GM13977 (cell line): Measurements from ENCODE around the gene MUL1.

Experiments used
- DNase-seq: peaks from one replicate; pipeline ENCODE4 v3.0.0; 2012; ENCODE audit warnings: low spot score
- CTCF ChIP-seq: IDR thresholded peaks from 2 replicates; pipeline ENCODE4 v1.5.1; 2012; ENCODE audit warnings: mild to moderate bottlenecking, control low read depth; ENCODE audit not compliant: insufficient read depth; ENCODE audit errors: extremely low read depth, missing control alignments
- in situ Hi-C: fragments of 300-500 bp; cut with MboI; formaldehyde crosslinking; loops from one replicate; pipeline ENCODE4 v1.12.0; 2022; ENCODE audit warnings: low sequenced_read_pairs, low pct_unique_long_range_greater_than_20kb, mixed read lengths, inconsistent platforms; ENCODE audit not compliant: unreplicated experiment

MUL1 gene

GRCh38 chr1:20507564-20508410 is at the start of gene MUL1:
Gene MUL1, minus strand, starts transcription at chr1:20508151. Its CDS starts 127 bp downstream, at chr1:20508024.
- peak; percentile 94 for DNase-seq
- in situ Hi-C loops = no loop called here
- no peak for TF ChIP-seq CTCF

- in situ Hi-C loops = no loop called here
- no peak for TF ChIP-seq CTCF
- DNase-seq = no peak
Observed at GRCh38 chr1:20555758-20556120, 47.8 kb upstream of the MUL1 start.

GRCh38 chr1:20555025-20555757 is 47.2 kb upstream of the MUL1 start:
- in situ Hi-C loops = no loop called here
- DNase-seq = no peak
- no peak for TF ChIP-seq CTCF

GRCh38 chr1:20552728-20553445 is 44.9 kb upstream of the MUL1 start:
- no peak for TF ChIP-seq CTCF
- in situ Hi-C loops = no loop called here
- peak; percentile 43 for DNase-seq

- in situ Hi-C loops = no loop called here
- peak; percentile 72 for DNase-seq
- no peak for TF ChIP-seq CTCF
Observed at GRCh38 chr1:20551945-20552727, 44.2 kb upstream of the MUL1 start, which contains the start of gene FAM43B. Gene FAM43B, plus strand, starts transcription at chr1:20552573. Its CDS starts 401 bp downstream, at chr1:20552974.

- in situ Hi-C loops = no loop called here
- TF ChIP-seq CTCF = no peak
- no peak for DNase-seq
Observed at GRCh38 chr1:20551161-20551560, 43.2 kb upstream of the MUL1 start.
